Neural cell (in vitro differentiated cells): ENCODE data around the gene TARS3. TPM values are rescaled to one million over a fixed set of nuclear protein-coding genes. Genes with fewer than 3 reads are reported as not detected.

Source experiments
- H2AFZ ChIP-seq: fragments of 200-600, 300-800 bp; sonication (generic), shearing (Covaris generic); 2 replicates; pipeline ENCODE4 v1.6.0; 2014; ENCODE audit warnings: low read depth, mild to moderate bottlenecking, antibody characterized with exemption, low read length, moderate library complexity
- H3F3A ChIP-seq: fragments of 200-600 bp; shearing (Covaris generic); 2 replicates; pipeline ENCODE4 v1.6.1; 2016; ENCODE audit warnings: mild to moderate bottlenecking, moderate library complexity, mixed read lengths, antibody characterized with exemption, low read length; ENCODE audit not compliant: insufficient read depth, poor library complexity, severe bottlenecking
- H3K27ac ChIP-seq: fragments of 200-600, 300-800 bp; sonication (generic), shearing (Covaris generic); 2 replicates; pipeline ENCODE4 v1.5.1; 2014; ENCODE audit warnings: mild to moderate bottlenecking, low read length, moderate library complexity
- H3K27me3 ChIP-seq: fragments of 300-800, 200-600 bp; sonication (generic), shearing (Covaris generic); 2 replicates; pipeline ENCODE4 v1.6.0; 2014; ENCODE audit warnings: mild to moderate bottlenecking, low read depth, low read length, moderate library complexity; ENCODE audit not compliant: insufficient read depth
- H3K36me3 ChIP-seq: fragments of 300-800, 200-600 bp; sonication (generic), shearing (Covaris generic); 2 replicates; pipeline ENCODE4 v1.5.1; 2014; ENCODE audit warnings: mild to moderate bottlenecking, antibody characterized with exemption, low read length, moderate library complexity; ENCODE audit not compliant: insufficient read depth
- H3K4me2 ChIP-seq: fragments of 300-800, 200-600 bp; sonication (generic), shearing (Covaris generic); 2 replicates; pipeline ENCODE4 v1.6.0; 2014; ENCODE audit warnings: mild to moderate bottlenecking, low read length
- H3K4me3 ChIP-seq: fragments of 300-800, 200-600 bp; sonication (generic), shearing (Covaris generic); 2 replicates; pipeline ENCODE4 v1.5.1; 2014; ENCODE audit warnings: mild to moderate bottlenecking, low read length, moderate library complexity
- H3K79me2 ChIP-seq: fragments of 200-600 bp; shearing (Covaris generic); replicated peaks from 2 replicates; pipeline ENCODE4 v1.6.0; 2014; ENCODE audit warnings: mild to moderate bottlenecking, low read length, moderate library complexity; ENCODE audit not compliant: insufficient read depth
- H3K9ac ChIP-seq: fragments of 300-800, 200-600 bp; sonication (generic), shearing (Covaris generic); 2 replicates; pipeline ENCODE4 v1.6.1; 2016; ENCODE audit warnings: mild to moderate bottlenecking, low read length, mixed read lengths
- H3K9me2 ChIP-seq: fragments of 200-600 bp; shearing (Covaris generic); 2 replicates; pipeline ENCODE4 v1.6.1; 2016; ENCODE audit warnings: mild to moderate bottlenecking, low read length, mixed read lengths; ENCODE audit not compliant: insufficient read depth
- H3K9me3 ChIP-seq: fragments of 200-600, 300-800 bp; sonication (generic), shearing (Covaris generic); 2 replicates; pipeline ENCODE4 v1.6.1; 2016; ENCODE audit warnings: mild to moderate bottlenecking, mixed run types, low read length, moderate library complexity, mixed read lengths
- H4K20me1 ChIP-seq: fragments of 200-600 bp; shearing (Covaris generic); 2 replicates; pipeline ENCODE4 v1.6.1; 2016; ENCODE audit warnings: mild to moderate bottlenecking, mixed run types; ENCODE audit not compliant: insufficient read depth
- CTCF ChIP-seq: fragments of 450-650 bp; IDR thresholded peaks from 2 replicates; pipeline ENCODE4 v1.5.1; 2014; ENCODE audit warnings: antibody characterized with exemption, mild to moderate bottlenecking, moderate library complexity; ENCODE audit not compliant: poor library complexity, severe bottlenecking
- EP300 ChIP-seq: fragments of 450-650 bp; conservative IDR thresholded peaks from 2 replicates; pipeline ENCODE4 v1.6.1; 2014; ENCODE audit warnings: antibody characterized with exemption, mild to moderate bottlenecking, moderate library complexity; ENCODE audit not compliant: poor library complexity, severe bottlenecking
- EZH2 ChIP-seq: fragments of 200-600, 300-800 bp; shearing (Covaris generic), sonication (generic); IDR thresholded peaks from 2 replicates; pipeline ENCODE4 v1.6.1; 2014; ENCODE audit warnings: antibody characterized with exemption, low read length, borderline replicate concordance, mild to moderate bottlenecking; ENCODE audit not compliant: insufficient read depth, poor library complexity, severe bottlenecking
- MXI1 ChIP-seq: fragments of 450-650 bp; conservative IDR thresholded peaks from 2 replicates; pipeline ENCODE4 v1.6.1; 2014; ENCODE audit warnings: antibody characterized with exemption, mild to moderate bottlenecking; ENCODE audit not compliant: poor library complexity, severe bottlenecking
- POLR2AphosphoS5 ChIP-seq: IDR thresholded peaks from 2 replicates; pipeline ENCODE4 v1.6.1; 2012
- RAD21 ChIP-seq: fragments of 450-650 bp; conservative IDR thresholded peaks from 2 replicates; pipeline ENCODE4 v1.6.1; 2014; ENCODE audit warnings: antibody characterized with exemption, mild to moderate bottlenecking, moderate library complexity
- REST ChIP-seq: IDR thresholded peaks from 2 replicates; pipeline ENCODE4 v1.6.1; 2012; ENCODE audit warnings: borderline replicate concordance
- SMC3 ChIP-seq: fragments of 450-650 bp; conservative IDR thresholded peaks from 2 replicates; pipeline ENCODE4 v1.6.1; 2014; ENCODE audit warnings: antibody characterized with exemption, mild to moderate bottlenecking, moderate library complexity; ENCODE audit not compliant: poor library complexity
- TAF1 ChIP-seq: IDR thresholded peaks from 2 replicates; pipeline ENCODE4 v1.6.1; 2012; ENCODE audit warnings: low read depth
- polyA plus RNA-seq: library from polyadenylated mRNA; depleted of rRNA; stranded (reverse); fragments of >200 nt; gene quantifications from 2 replicates; pipeline ENCODE4 v1.2.3, GENCODE V29; 2014

TARS3 gene
- polyA plus RNA-seq, 1 donor from 2014 or later, result 27.1 TPM

- Histone ChIP-seq H3K27me3 (no peaks in the 10 kb centered on the region), H2AFZ (no peak overlapping the region), H3K4me2 (no peak overlapping the region), H3K27ac (no peak overlapping the region), H3K36me3 (no peaks in the 10 kb centered on the region), H3K79me2 (peaks cover 5% of the 10 kb centered on the region), H3K9me2 (no peaks in the 10 kb centered on the region), H4K20me1 (no peaks in the 10 kb centered on the region), H3K4me3 (no peak overlapping the region), H3K9me3 (no peaks in the 10 kb centered on the region), H3F3A (no peaks in the 10 kb centered on the region), H3K9ac (no peak overlapping the region)
- no peak for TF ChIP-seq TAF1
- no peak for TF ChIP-seq RAD21
- TF ChIP-seq REST, result no peak
- TF ChIP-seq EZH2, result no peak
- TF ChIP-seq SMC3, result no peak
- TF ChIP-seq MXI1, result no peak
- TF ChIP-seq CTCF, result no peak
- TF ChIP-seq POLR2AphosphoS5, result no peak
- no peak for TF ChIP-seq EP300
Measured at GRCh38 chr15:101637516-101637915, 86.8 kb downstream of the TARS3 start.

- no peak overlapping the region for H3K4me2 ChIP-seq
- H2AFZ ChIP-seq, result no peak overlapping the region
- peaks cover 5% of the 10 kb centered on the region for H3K79me2 ChIP-seq
- H4K20me1 ChIP-seq, result no peaks in the 10 kb centered on the region
- no peak overlapping the region for H3K4me3 ChIP-seq
- H3K9ac ChIP-seq, result no peak overlapping the region
- H3K36me3 ChIP-seq, result no peaks in the 10 kb centered on the region
- TF ChIP-seq CTCF (no peak), REST (no peak), TAF1 (no peak)
- no peaks in the 10 kb centered on the region for H3K27me3 ChIP-seq
- no peaks in the 10 kb centered on the region for H3K9me2 ChIP-seq
- H3K27ac ChIP-seq, result no peak overlapping the region
- no peaks in the 10 kb centered on the region for H3K9me3 ChIP-seq
- no peaks in the 10 kb centered on the region for H3F3A ChIP-seq
Measured at GRCh38 chr15:101637038-101637437, 87.2 kb downstream of the TARS3 start.
